GM12878 (cell line): ENCODE data around the gene LIMD2. TPM values are rescaled to one million over a fixed set of nuclear protein-coding genes. Genes with fewer than 3 reads are reported as not detected.

ENCODE experiments used
- CBX3 ChIP-seq: fragments of 200-600 bp; sonication (generic); IDR thresholded peaks from 2 replicates; pipeline ENCODE4 v1.6.1; 2016; ENCODE audit warnings: low read depth, borderline replicate concordance
- CTCF ChIP-seq, 3 experiments: IDR thresholded peaks in 2 of 3; conservative IDR thresholded peaks in 1 of 3; 2 replicates each; pipeline ENCODE4 v1.5.1; 2011; ENCODE audit warnings: low read depth in 3 of 3, low read length in 3 of 3, mild to moderate bottlenecking in 3 of 3, control low read depth in 2 of 3, moderate library complexity in 2 of 3, inconsistent platforms in 1 of 3, mixed read lengths in 1 of 3; ENCODE audit not compliant: control insufficient read depth in 2 of 3, insufficient read depth in 1 of 3; ENCODE audit errors: extremely low read depth in 1 of 3
- IKZF1 ChIP-seq: fragments of 450-650 bp; conservative IDR thresholded peaks from 2 replicates; pipeline ENCODE4 v1.6.1; 2017; ENCODE audit warnings: antibody characterized with exemption, mild to moderate bottlenecking
- KDM1A ChIP-seq: fragments of 200-600 bp; sonication (generic); IDR thresholded peaks from 2 replicates; pipeline ENCODE4 v1.6.1; 2016; ENCODE audit warnings: borderline replicate concordance
- NKRF ChIP-seq: fragments of 450-650 bp; conservative IDR thresholded peaks from 2 replicates; pipeline ENCODE4 v1.6.1; 2017; ENCODE audit warnings: mild to moderate bottlenecking, moderate library complexity
- PML ChIP-seq: IDR thresholded peaks from 2 replicates; pipeline ENCODE4 v1.6.1; 2012; ENCODE audit warnings: low read length, inconsistent platforms
- SIX5 ChIP-seq: IDR thresholded peaks from 2 replicates; pipeline ENCODE4 v1.6.1; 2011; ENCODE audit warnings: mild to moderate bottlenecking, low read depth, low read length, moderate library complexity; ENCODE audit not compliant: severe bottlenecking
- SRF ChIP-seq, 2 experiments: IDR thresholded peaks; 2 replicates each; pipeline ENCODE4 v1.6.1; 2011; ENCODE audit warnings: low read depth in 2 of 2, low read length in 2 of 2, mild to moderate bottlenecking in 1 of 2, moderate library complexity in 1 of 2
- polyA plus RNA-seq, 11 experiments: library from polyadenylated mRNA; depleted of rRNA in 4 of 11; unstranded in 6 of 11; stranded (reverse) in 5 of 11; fragments of >200 nt; fragmentation: Nextera tagmentation in 4 of 11; fragmentation: Illumina TruSeq in 1 of 11; extraction: Ambion mirVana in 4 of 11; extraction: Trizol in 1 of 11; gene quantifications; 1 replicate in 1 of 11; 2 replicates in 10 of 11; pipeline versions ENCODE4 v1.2.1 to v1.2.3, GENCODE V29; 2011 to 2016; ENCODE audit warnings: inconsistent platforms in 2 of 11, missing spikeins in 2 of 11, low read depth in 1 of 11
- total RNA-seq, 4 experiments: library from RNA; depleted of rRNA in 3 of 4; stranded (reverse); fragments of >200 nt in 3 of 4; fragmentation: Illumina TruSeq in 1 of 4; extraction: Trizol in 1 of 4; gene quantifications; 2 replicates each; pipeline versions ENCODE4 v1.2.1 to v1.2.3, GENCODE V29; 2013 to 2021

Gene LIMD2
- total and polyA plus RNA-seq, 10 of the 15 experiments (the other 5 are each of a cell fraction or from before 2014, with no cell fraction given): 1.1 to 339 (median 181) TPM

- no peak for TF ChIP-seq NKRF
- no peak for TF ChIP-seq KDM1A
- TF ChIP-seq CBX3: no peak
- no peak for TF ChIP-seq IKZF1
- no peak for TF ChIP-seq PML
- TF ChIP-seq SRF (IDR thresholded peaks at IDR 0.05; ENCODE audit: low read depth in 2 of 2, low read length in 2 of 2): no peak
- no peak for TF ChIP-seq CTCF (IDR thresholded peaks at IDR 0.05 in 2 of 3, conservative IDR thresholded peaks at IDR 0.05 in 1 of 3; ENCODE audit: control insufficient read depth in 2 of 3, extremely low read depth in 1 of 3, insufficient read depth in 1 of 3, low read depth in 3 of 3, low read length in 3 of 3)
- TF ChIP-seq SIX5: no peak
Observed at GRCh38 chr17:63704259-63704576, 4.3 kb upstream of the LIMD2 start (continued).
